Superior temporal gyrus (tissue), 1 donor: ENCODE data around the gene PPIL1.
A peak's percentile ranks its signal among the peaks of the same experiment; 100 is the strongest.

Source experiments
- DNase-seq: peaks from one replicate; pipeline ENCODE4 v3.0.0-alpha.2; 2016; ENCODE audit errors: extremely low spot score

Gene PPIL1

GRCh38 chr6:36855750-36856149, 18.9 kb downstream of the PPIL1 start:
- no peak for DNase-seq

- DNase-seq: peak; percentile 28
Observed at GRCh38 chr6:36853325-36853724, 21.3 kb downstream of the PPIL1 start.

GRCh38 chr6:36852481-36853147, 22.0 kb downstream of the PPIL1 start:
- DNase-seq: no peak

GRCh38 chr6:36851626-36852025, 23.0 kb downstream of the PPIL1 start:
- DNase-seq: no peak

GRCh38 chr6:36851149-36851614, 23.4 kb downstream of the PPIL1 start:
- DNase-seq: peak; percentile 95

GRCh38 chr6:36850021-36850420, 24.6 kb downstream of the PPIL1 start:
- DNase-seq: no peak

- no peak for DNase-seq
Observed at GRCh38 chr6:36848658-36849441, 25.8 kb downstream of the PPIL1 start.

GRCh38 chr6:36847991-36848390, 26.6 kb downstream of the PPIL1 start:
- no peak for DNase-seq

GRCh38 chr6:36847152-36847551, 27.5 kb downstream of the PPIL1 start:
- no peak for DNase-seq

- DNase-seq: no peak
Observed at GRCh38 chr6:36845233-36845632, 29.4 kb downstream of the PPIL1 start.

GRCh38 chr6:36844232-36845170, 30.1 kb downstream of the PPIL1 start:
- no peak for DNase-seq

- DNase-seq: no peak
Observed at GRCh38 chr6:36843170-36843569, 31.4 kb downstream of the PPIL1 start.

- no peak for DNase-seq
Observed at GRCh38 chr6:36841756-36842155, 32.8 kb downstream of the PPIL1 start.

GRCh38 chr6:36840432-36841403, 33.9 kb downstream of the PPIL1 start:
- no peak for DNase-seq

GRCh38 chr6:36839749-36840431, 34.7 kb downstream of the PPIL1 start:
- no peak for DNase-seq

- DNase-seq: no peak
Observed at GRCh38 chr6:36838896-36839748, 35.5 kb downstream of the PPIL1 start, which contains the start of gene CPNE5. Gene CPNE5, minus strand, starts transcription at chr6:36839444. Its CDS starts 67 bp downstream, at chr6:36839377.

GRCh38 chr6:36837686-36838085, 36.9 kb downstream of the PPIL1 start:
- no peak for DNase-seq

GRCh38 chr6:36837022-36837339, 37.6 kb downstream of the PPIL1 start:
- DNase-seq: no peak
